Stimulated activated CD8-positive, alpha-beta memory T cell treated with anti-CD3 and anti-CD28 coated beads, Interleukin-12 subunit alpha, Interleukin-12 subunit beta, amount 100 ng/mL, for 4 hours (primary cell): Measurements from ENCODE around the gene ANAPC13.

Experiments
- DNase-seq: peaks from one replicate; pipeline ENCODE4 v3.0.0-alpha.2; 2020; ENCODE audit warnings: low read depth

Gene ANAPC13

GRCh38 chr3:134449277-134449676, 36.5 kb downstream of the ANAPC13 start:
- DNase-seq = no peak

- no peak for DNase-seq
These were observed 37.1 kb downstream of the ANAPC13 start for GRCh38 chr3:134448664-134449063.

- no peak for DNase-seq
These were observed 38.4 kb downstream of the ANAPC13 start for GRCh38 chr3:134447351-134447750.

- no peak for DNase-seq
These were observed 39.0 kb downstream of the ANAPC13 start for GRCh38 chr3:134446800-134447199.

GRCh38 chr3:134445636-134446035, 40.1 kb downstream of the ANAPC13 start:
- no peak for DNase-seq

- DNase-seq = no peak
These were observed 40.7 kb downstream of the ANAPC13 start for GRCh38 chr3:134445095-134445494.

GRCh38 chr3:134441821-134442220, 44.0 kb downstream of the ANAPC13 start:
- DNase-seq = no peak

- DNase-seq = no peak
These were observed 44.5 kb downstream of the ANAPC13 start for GRCh38 chr3:134441321-134441720.

- no peak for DNase-seq
These were observed 48.5 kb downstream of the ANAPC13 start for GRCh38 chr3:134437211-134437752.

- DNase-seq = no peak
These were observed 53.5 kb downstream of the ANAPC13 start for GRCh38 chr3:134432236-134432635.

- no peak for DNase-seq
These were observed 54.8 kb downstream of the ANAPC13 start for GRCh38 chr3:134430950-134431445.

GRCh38 chr3:134430174-134430573, 55.6 kb downstream of the ANAPC13 start:
- DNase-seq = no peak

- no peak for DNase-seq
These were observed 57.4 kb downstream of the ANAPC13 start for GRCh38 chr3:134428401-134428800.
